Renal cortical epithelial cell (primary cell): ENCODE results near the gene EYS. TPM values are rescaled to one million over a fixed set of nuclear protein-coding genes. Genes with fewer than 3 reads are reported as not detected.

Source experiments
- DNase-seq: peaks from one replicate; pipeline ENCODE4 v3.0.0-alpha.2; 2011; ENCODE audit warnings: low read depth
- total RNA-seq: library from RNA; depleted of rRNA; stranded (reverse); fragments of >200 nt; gene quantifications from 2 replicates; pipeline ENCODE4 v1.2.3, GENCODE V29; 2014

EYS gene
- total RNA-seq, 1 donor from 2014 or later = 0.10 TPM

DNA sequence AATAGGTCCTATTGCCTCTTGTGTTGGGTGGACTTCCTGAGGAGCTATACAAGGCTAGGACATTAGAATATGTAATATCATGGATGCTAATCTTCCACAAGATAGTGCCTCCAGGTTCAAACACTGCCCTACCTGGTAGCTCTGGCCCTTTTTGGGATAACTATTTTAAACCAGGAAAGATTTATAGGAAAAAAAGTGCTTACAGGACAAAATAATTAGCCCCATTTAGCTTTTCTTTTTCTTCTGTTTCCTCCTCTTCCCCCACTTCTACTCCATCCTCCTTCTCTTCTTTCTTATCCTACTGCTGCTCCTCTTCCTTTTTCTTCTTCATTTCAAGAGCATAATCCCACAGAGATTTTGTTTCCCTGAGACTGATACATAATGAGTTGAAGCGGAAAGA is 1104.0 kb downstream of the EYS start:
- DNase-seq = no peak

DNA sequence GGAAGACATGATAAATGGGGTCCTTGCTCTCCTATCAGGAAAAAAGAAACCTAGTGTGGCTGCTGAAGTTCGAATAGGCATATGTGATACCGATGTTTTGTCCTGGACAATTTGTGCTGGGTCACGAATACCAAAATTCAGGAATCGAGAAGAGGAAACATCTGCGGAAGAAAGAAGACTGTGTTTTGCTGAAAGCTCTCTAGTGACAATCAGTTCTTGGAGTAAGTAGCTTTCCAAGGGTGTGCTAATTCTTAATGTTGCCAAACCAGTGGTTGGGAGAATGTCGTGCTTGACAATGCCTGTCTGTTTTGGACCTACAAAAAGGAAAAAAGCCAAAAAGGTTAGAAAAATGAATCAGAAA is 1115.4 kb downstream of the EYS start:
- DNase-seq = no peak

DNA sequence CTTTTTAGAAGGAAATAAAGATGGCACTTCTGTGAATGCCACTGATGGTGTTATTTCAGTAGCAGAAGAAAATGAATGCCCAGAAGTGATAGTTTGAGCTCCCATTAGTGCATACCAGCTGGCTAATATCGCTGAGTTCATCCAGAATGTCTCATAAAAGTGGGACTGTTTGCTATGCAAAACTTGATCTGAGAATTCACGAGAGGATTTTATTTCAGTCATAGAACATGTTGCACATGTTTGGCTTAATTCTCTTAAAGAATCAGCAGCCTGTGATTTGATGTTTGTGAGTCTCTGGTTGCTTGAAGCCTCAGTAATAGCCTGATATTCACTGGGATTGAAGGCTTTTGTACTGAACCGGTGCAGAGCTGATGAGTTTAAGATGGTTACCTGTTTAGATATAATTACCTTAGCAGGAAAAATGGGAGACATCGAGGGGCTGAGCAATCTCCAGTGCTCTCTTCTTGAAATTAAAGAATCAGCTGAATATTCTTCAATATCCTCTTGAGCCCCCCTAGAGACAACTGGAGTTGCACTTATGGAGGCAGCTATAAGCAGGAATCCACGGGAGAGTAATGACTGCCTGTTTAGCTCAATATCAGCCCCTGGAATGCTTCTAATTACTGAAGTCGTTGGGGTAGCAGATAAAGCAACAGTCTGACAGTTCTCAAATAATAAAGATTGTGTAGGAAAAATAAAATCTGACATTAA is 1115.9 kb downstream of the EYS start:
- no peak for DNase-seq

- DNase-seq = no peak
Observed at GRCh38 chr6:64589961-64590360, 1117.1 kb downstream of the EYS start.

DNA sequence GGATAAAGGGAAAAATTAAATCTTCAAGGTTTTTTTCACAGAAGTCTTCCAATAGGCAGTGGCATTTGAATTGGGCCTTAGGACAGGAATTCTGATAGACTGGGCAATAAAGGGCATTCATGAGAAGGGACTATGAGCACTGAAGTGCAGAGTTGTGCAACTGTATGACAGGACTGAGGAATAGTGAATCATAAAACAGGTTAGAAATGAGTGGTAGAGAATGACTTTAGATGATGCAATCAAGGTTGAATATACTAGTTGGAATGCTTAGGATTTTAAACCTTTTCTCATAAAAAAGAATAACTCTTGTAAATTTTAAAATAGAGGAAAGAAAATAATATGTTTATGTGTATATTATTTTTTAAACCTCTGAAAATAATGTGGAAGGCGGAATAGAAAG is 1126.7 kb downstream of the EYS start:
- peak; percentile 92 for DNase-seq

DNA sequence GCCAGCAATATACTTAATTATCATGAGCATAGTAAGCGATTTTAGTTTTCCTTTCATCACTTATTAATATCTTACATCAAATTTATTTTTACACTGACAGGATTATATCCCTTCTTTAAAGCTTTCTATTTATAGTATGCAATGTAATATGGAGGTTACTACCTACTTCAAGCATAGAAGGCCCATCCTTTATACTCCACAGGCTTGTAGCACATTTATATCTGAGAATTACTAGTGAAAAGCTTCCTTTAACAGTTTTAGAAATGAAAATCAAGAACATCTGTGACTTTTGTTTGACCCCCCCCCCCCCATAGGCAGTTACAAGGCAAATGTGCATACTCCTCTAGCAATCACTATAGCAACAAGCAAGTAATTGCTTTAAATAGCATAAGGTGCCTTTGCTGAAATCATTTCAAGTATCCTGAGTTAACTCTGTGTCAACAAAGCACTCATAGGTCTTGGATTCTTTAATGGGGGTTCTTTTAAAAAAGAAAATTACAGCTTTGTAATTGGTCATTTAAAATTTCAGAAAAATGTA is 1153.7 kb downstream of the EYS start:
- DNase-seq = no peak

DNA sequence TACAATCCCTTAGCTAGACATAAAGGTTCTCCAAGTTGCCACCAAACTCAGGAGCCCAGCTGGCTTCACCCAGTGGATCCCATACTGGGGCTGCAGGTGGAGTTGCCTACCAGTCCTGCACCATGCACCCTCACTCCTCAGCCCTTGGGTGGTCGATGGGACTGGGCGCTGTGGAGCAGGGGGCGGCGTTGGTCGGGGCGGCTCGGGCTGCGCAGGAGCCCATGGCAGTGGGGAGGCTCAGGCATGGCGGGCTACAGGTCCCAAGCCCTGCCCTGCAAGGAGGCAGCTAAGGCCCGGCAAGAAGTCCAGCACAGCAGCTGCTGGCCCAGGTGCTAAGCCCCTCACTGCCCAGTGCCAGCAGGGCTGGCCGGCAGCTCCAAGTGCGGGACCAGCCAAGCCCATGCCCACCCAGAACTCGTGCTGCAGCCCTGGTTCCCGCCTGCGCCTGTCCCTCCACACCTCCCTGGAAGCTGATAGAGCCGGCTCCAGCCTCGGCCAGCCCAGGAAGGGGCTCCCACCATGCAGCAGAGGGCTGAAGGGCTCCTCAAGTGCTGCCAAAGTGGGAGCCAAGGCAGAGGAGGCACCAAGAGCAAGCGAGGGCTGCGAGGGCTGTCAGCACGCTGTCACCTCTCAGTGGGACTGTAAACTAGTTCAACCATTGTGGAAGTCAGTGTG is 1159.3 kb downstream of the EYS start:
- DNase-seq = no peak

GRCh38 chr6:64539917-64540316 is 1167.1 kb downstream of the EYS start:
- DNase-seq = no peak

GRCh38 chr6:64538722-64539121 is 1168.3 kb downstream of the EYS start:
- no peak for DNase-seq

- DNase-seq = no peak
Observed at GRCh38 chr6:64527899-64528298, 1179.1 kb downstream of the EYS start.

GRCh38 chr6:64522859-64523258 is 1184.2 kb downstream of the EYS start:
- DNase-seq = peak; percentile 45

- DNase-seq = peak; percentile 98
Observed at GRCh38 chr6:64520050-64520449, 1187.0 kb downstream of the EYS start.

DNA sequence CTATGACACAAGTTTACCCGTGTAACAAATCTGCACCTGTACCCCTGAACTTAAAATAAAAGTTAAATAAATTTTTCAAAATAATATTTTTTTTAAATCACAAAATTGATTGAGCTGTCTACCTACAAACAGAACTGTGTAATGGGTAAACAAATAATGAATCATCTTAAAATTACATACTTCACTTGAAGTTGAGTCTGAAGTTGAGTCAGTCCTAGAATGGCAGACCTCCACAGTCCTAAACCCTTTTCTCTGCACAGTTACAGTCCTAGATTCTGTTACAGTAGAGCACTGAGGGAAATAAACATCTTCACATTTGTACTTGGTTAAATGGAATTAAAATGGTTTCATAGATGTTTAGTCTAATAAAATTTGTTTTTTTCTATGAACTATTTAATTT is 1190.6 kb downstream of the EYS start:
- no peak for DNase-seq

GRCh38 chr6:64507661-64508060 is 1199.4 kb downstream of the EYS start:
- no peak for DNase-seq

GRCh38 chr6:64505312-64505711 is 1201.7 kb downstream of the EYS start:
- DNase-seq = no peak

DNA sequence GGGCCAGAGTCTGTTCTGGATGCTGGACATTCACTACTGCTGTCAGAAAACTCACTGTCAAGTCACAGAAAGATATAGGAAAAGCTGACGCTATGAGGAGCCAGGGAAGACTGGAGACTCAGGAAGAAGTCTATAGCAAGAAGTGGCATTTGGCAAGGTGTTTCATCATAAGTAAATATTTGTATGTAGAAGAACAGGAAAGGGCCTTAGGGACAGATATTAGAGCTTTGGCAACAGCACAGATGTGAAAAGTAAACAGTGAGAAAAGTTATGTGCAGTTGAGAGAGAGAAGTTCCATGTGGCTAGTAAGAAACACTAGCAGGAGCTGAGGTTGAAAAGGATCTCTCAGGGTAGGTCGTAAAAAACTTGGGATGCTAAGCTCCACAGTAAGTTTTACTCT is 1202.5 kb downstream of the EYS start:
- no peak for DNase-seq

DNA sequence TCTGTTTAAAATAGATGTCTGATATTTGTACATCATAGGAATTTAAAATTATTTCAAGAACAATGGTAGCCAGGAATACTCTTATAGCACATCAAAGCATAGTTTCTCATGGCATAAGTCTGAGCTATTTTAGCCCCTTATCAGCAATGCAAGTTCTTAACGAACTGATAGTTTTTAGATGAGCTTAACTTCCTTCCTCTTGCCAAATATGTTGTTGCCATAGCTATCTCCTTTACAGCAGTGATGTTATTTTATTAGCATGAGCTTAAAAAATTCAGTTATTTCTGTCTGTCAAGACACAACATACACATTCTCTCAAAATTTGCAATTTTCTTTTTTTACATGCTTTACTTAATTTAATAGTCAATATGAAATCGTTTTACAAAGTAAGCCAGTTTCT is 1204.2 kb downstream of the EYS start:
- no peak for DNase-seq

- DNase-seq = no peak
Observed at GRCh38 chr6:64497634-64498033, 1209.4 kb downstream of the EYS start.

- DNase-seq = peak; percentile 31
Observed at GRCh38 chr6:64489763-64490162, 1217.3 kb downstream of the EYS start.

DNA sequence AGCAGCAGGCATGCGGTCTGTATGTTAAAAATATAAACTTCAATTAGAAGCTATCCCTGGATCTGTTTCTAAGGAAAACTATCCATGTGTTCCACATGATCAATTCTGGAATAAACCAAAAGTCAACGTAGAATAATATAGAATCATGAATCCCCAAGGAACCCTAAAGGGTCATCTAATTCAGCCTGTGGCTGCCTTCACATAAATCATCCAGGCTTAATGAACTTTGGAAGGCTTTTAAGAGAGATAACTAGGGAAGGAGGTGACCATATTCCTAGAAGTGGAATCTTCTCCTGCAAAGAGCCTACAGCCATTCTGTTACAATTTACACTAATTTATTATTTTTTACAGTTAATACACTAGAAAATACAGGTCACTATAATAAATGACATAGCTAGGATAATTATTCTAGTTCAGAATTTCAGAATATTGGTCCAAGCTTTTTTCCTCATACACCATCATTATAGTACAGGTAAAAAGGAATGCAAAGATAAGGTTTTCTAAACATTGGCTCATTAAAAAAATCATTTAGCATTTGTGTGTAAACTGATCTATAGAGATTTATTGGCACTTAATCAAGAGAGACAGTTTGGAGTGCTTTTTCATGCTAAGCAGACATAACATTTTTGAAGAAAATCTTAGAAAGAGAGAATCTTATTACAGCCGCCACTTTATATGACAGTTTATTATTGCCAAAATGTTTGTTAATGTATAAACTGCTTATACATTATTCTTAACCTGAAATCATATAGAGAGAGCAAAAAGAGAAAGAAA is 1220.3 kb downstream of the EYS start:
- DNase-seq = no peak

DNA sequence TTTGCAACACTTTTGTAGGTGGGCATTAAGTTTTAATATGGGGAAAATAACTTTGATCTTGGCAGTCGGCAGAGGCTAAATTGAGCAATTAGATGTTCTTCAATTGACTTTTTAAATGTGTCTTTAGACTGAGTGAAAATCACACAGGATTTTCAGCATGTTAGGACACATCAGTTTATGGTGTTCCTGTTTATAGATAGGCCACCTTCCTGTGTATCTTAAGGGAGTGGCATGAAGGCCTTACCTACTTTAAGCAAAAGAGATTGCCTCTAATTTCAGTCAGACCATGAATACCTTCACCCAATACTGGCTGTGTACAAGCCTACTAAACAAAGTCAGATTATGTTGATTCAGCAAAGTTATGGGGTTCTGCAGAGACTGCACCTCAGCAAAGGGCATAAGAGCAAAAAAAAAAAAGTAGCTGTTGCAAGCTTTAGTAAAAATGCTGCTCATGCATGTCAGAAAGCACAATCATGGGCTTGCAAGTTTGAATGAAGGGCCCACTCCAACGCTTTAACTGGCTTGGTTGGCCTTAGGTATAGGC is 1223.0 kb downstream of the EYS start:
- no peak for DNase-seq

DNA sequence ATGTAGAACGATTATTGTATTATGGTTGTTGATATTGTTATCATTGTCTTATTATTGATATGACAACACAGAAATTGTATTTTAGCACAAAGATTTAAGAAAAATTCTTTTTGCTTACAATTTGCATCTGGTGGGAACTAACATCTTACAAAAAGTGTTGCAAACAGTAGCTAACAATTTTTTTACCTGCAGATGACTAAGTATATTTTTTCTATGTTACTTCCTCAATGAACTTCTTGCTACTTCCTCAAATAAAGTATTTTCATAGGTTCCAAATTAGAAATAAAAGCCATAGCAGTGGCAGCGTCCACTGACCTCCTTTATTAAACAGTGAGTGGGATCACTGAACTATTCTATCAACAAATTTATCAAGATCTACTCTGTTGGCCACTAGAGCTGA is 1224.4 kb downstream of the EYS start:
- DNase-seq = no peak
